Fibroblast of lung (primary cell): Measurements from ENCODE around the gene GPR108.

Source experiments
- EZH2 ChIP-seq: IDR thresholded peaks from 2 replicates; pipeline ENCODE4 v1.5.1; 2012; ENCODE audit warnings: low read length, control low read depth, mild to moderate bottlenecking; ENCODE audit errors: missing control alignments
- TF ChIP-seq, protein P1 (sequence below), 2 donors: IDR thresholded peaks in 1 of 2; conservative IDR thresholded peaks in 1 of 2; 1 replicate in 1 of 2; 2 replicates in 1 of 2; pipeline ENCODE4 v1.5.1; 2011 to 2012; ENCODE audit warnings: low read length in 2 of 2, control low read depth in 1 of 2, inconsistent platforms in 1 of 2, low read depth in 1 of 2, mild to moderate bottlenecking in 1 of 2

DNA sequence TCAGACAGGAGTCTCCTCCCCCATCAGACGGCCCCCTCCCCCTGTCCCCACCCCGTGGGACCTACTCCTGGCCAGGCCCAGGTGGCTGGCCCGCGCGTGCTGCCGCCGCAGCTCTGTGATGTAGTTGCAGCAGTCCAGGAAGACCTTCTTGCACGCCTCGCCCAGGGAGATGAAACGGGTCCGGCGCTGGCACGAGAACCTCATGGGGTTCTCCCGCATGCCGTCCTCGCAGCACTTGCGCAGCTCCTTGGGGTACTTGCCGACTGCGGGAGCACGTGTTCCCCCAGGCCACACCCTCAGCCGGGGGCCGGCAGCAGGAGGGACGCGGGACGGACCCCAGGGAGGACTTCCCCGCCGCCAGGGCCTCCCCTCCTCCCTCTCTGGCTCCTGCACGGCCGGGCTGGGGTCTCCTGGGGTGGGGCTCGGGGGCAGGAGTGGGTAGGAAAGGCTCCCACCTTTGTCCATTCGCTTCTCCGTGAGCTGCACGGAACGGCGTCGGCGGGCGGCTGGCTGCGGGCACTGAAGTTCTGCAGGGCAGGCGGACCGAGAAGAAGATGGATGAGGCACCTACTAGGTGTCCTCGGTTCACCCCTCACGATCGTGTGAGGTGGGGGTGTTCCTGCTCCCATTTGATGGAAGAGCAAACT, 30.2 kb downstream of the GPR108 start:
- TF ChIP-seq, protein P1, sequence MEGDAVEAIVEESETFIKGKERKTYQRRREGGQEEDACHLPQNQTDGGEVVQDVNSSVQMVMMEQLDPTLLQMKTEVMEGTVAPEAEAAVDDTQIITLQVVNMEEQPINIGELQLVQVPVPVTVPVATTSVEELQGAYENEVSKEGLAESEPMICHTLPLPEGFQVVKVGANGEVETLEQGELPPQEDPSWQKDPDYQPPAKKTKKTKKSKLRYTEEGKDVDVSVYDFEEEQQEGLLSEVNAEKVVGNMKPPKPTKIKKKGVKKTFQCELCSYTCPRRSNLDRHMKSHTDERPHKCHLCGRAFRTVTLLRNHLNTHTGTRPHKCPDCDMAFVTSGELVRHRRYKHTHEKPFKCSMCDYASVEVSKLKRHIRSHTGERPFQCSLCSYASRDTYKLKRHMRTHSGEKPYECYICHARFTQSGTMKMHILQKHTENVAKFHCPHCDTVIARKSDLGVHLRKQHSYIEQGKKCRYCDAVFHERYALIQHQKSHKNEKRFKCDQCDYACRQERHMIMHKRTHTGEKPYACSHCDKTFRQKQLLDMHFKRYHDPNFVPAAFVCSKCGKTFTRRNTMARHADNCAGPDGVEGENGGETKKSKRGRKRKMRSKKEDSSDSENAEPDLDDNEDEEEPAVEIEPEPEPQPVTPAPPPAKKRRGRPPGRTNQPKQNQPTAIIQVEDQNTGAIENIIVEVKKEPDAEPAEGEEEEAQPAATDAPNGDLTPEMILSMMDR (conservative IDR thresholded peaks at IDR 0.05 in 1 of 2, IDR thresholded peaks at IDR 0.05 in 1 of 2; ENCODE audit: low read depth in 1 of 2, low read length in 2 of 2), result no peak
- no peak for TF ChIP-seq EZH2
